Right lobe of liver (tissue), 6 donors: ENCODE results near the gene ARHGEF16. TPM values are rescaled to one million over a fixed set of nuclear protein-coding genes. Genes with fewer than 3 reads are reported as not detected.
A peak's percentile ranks its signal among the peaks of the same experiment; 100 is the strongest.

Experiments used
- ATAC-seq, 4 donors: fragments of 200-7000 bp; cut with Tn5 transposase; one replicate each; pipeline ENCODE4 v1.9.1; 2020; ENCODE audit warnings: mild to moderate bottlenecking in 4 of 4, moderate library complexity in 4 of 4
- DNase-seq, 3 donors: peaks; one replicate each; pipeline ENCODE4 v3.0.0-alpha.2; 2020
- H3K27ac ChIP-seq, 3 donors: fragments of 200-600 bp; one replicate each; pipeline ENCODE4 v1.8.0; 2022
- H3K27me3 ChIP-seq, 2 donors: fragments of 200-600 bp; one replicate each; pipeline ENCODE4 v1.8.0; 2022
- H3K36me3 ChIP-seq, 4 donors: fragments of 200-600 bp; sonication (generic) in 1 of 4; one replicate each; pipeline versions ENCODE4 v1.5.1 to v1.8.0; 2017 to 2022; ENCODE audit warnings: control low read depth in 1 of 4
- H3K4me1 ChIP-seq, 4 donors: fragments of 200-600 bp; sonication (generic) in 1 of 4; one replicate each; pipeline versions ENCODE4 v1.5.1 to v1.8.0; 2017 to 2022; ENCODE audit warnings: control low read depth in 1 of 4
- H3K4me3 ChIP-seq, 3 donors: fragments of 200-600 bp; one replicate each; pipeline ENCODE4 v1.8.0; 2022
- H3K9me3 ChIP-seq, 4 donors: fragments of 200-600 bp; sonication (generic) in 1 of 4; one replicate each; pipeline versions ENCODE4 v1.5.1 to v1.8.0; 2017 to 2022; ENCODE audit warnings: control low read depth in 1 of 4
- CTCF ChIP-seq, 4 donors: fragments of 200-600 bp in 3 of 4; fragments of 450-650 bp in 1 of 4; IDR thresholded peaks; one replicate each; pipeline versions ENCODE4 v1.5.1 to v1.8.0; 2016 to 2022; ENCODE audit warnings: antibody characterized with exemption in 4 of 4, mild to moderate bottlenecking in 2 of 4
- POLR2A ChIP-seq: fragments of 450-650 bp; IDR thresholded peaks from one replicate; pipeline ENCODE4 v1.6.1; 2017; ENCODE audit warnings: antibody characterized with exemption, mild to moderate bottlenecking
- WGBS: methylation state at CpG from one replicate; pipeline ENCODE4 v1.1.6; 2018; ENCODE audit warnings: low coverage, low lambda C conversion rate; ENCODE audit not compliant: insufficient coverage; ENCODE audit errors: missing lambda C conversion rate; 5-methylcytosine and 5-hydroxymethylcytosine counted together
- intact Hi-C, 2 donors: fragments of 100-400 bp; cut with DNase I; formaldehyde crosslinking; loops; one replicate each; pipeline versions ENCODE4 v1.11.2 to v1.14.1; 2022
- total RNA-seq, 6 experiments: library from RNA; depleted of rRNA in 2 of 6; stranded (reverse); fragments of >200 nt in 2 of 6; fragmentation: NEBNext Ultra II Directional in 3 of 6; extraction: Animal tissue kit (Norgen Biotek cat#: 25700) in 3 of 6; gene quantifications; one replicate each; pipeline versions ENCODE4 v1.1.0 to v1.2.4, GENCODE V29; 2016 to 2023
- donor health status: DM: no; HTN: yes; CAD: no.
- donor health status: DM: no; HTN: no; CAD: no.
- donor health status: DM: no; HTN: no; CAD: no.
- donor health status: DM: no; HTN: yes; CAD: no.
- donor health status: DM: no; HTN: yes; CAD: no.

ARHGEF16 gene
- total RNA-seq, 6 experiments from 2014 or later, result 2.1 to 16.3 (median 7.5) TPM

GRCh38 chr1:3525551-3526482 lies 71.4 kb downstream of the ARHGEF16 start:
- ATAC-seq (no peak), DNase-seq (no peak)
- TF ChIP-seq POLR2A (no peak), CTCF (IDR thresholded peaks at IDR 0.05) (no peak)

GRCh38 chr1:3527774-3528173 lies 73.3 kb downstream of the ARHGEF16 start:
- WGBS, result 75% methylated on average over 4 of the region's 12 CpGs
- no peak for DNase-seq
- Histone ChIP-seq H3K4me1 (peaks cover 0 to 23% (median 5%) of the 10 kb centered on the region in 4 donors), H3K27ac (no peak overlapping the region), H3K36me3 (no peaks in the 10 kb centered on the region), H3K27me3 (no peaks in the 10 kb centered on the region), H3K4me3 (no peak overlapping the region), H3K9me3 (no peaks in the 10 kb centered on the region)
- intact Hi-C loops, result no loop called here
- TF ChIP-seq CTCF (IDR thresholded peaks at IDR 0.05) (no peak), POLR2A (no peak)
- no peak for ATAC-seq

More at GRCh38 chr1:3525551-3526482, 71.4 kb downstream of the ARHGEF16 start:
- no peak overlapping the region for H3K4me3 ChIP-seq
- intact Hi-C loops, result no loop called here
- no peaks in the 10 kb centered on the region for H3K9me3 ChIP-seq
- no peaks in the 10 kb centered on the region for H3K36me3 ChIP-seq
- peaks cover 0 to 20% (median 5%) of the 10 kb centered on the region in 4 donors for H3K4me1 ChIP-seq
- H3K27ac ChIP-seq, result no peak overlapping the region
- no peaks in the 10 kb centered on the region for H3K27me3 ChIP-seq
- WGBS, result 76% methylated on average over 14 of the region's 24 CpGs

GRCh38 chr1:3529099-3529729 lies 74.7 kb downstream of the ARHGEF16 start:
- ATAC-seq (peak; percentile 84 to 90 (median 88)), DNase-seq (peak; percentile 81 to 90 (median 89))
- H3K4me3 ChIP-seq, result no peak overlapping the region
- H3K9me3 ChIP-seq, result no peaks in the 10 kb centered on the region
- peaks cover 0 to 23% (median 5%) of the 10 kb centered on the region in 4 donors for H3K4me1 ChIP-seq
- H3K27ac ChIP-seq, result no peak overlapping the region
- no peaks in the 10 kb centered on the region for H3K27me3 ChIP-seq
- no peaks in the 10 kb centered on the region for H3K36me3 ChIP-seq
- WGBS, result no CpG with 5 or more reads among the region's 17 CpGs
- no peak for TF ChIP-seq POLR2A
- TF ChIP-seq CTCF (IDR thresholded peaks at IDR 0.05), result no peak
- intact Hi-C loops, result no loop called here

GRCh38 chr1:3530086-3530925 lies 75.8 kb downstream of the ARHGEF16 start:
- peak in 3 of 4 donors; percentile 10 to 26 (median 19) for ATAC-seq
- no peaks in the 10 kb centered on the region for H3K9me3 ChIP-seq
- H3K27ac ChIP-seq, result peak overlapping the region; percentile 65 to 67 (median 66)
- peaks cover 0 to 23% (median 5%) of the 10 kb centered on the region in 4 donors for H3K4me1 ChIP-seq
- no peak for TF ChIP-seq POLR2A
- TF ChIP-seq CTCF (IDR thresholded peaks at IDR 0.05), result peak in 1 of 4 donors; percentile 13
- peak in 1 of 3 donors; percentile 58 for DNase-seq
- 22% methylated on average over 8 of the region's 32 CpGs for WGBS
- no peaks in the 10 kb centered on the region for H3K27me3 ChIP-seq
- peak overlapping the region; percentile 60 to 74 (median 69) for H3K4me3 ChIP-seq
- intact Hi-C loops, result no loop called here
- no peaks in the 10 kb centered on the region for H3K36me3 ChIP-seq
